Ascending aorta (tissue), 2 donors: ENCODE data around the gene TPK1. TPM values are rescaled to one million over a fixed set of nuclear protein-coding genes. Genes with fewer than 3 reads are reported as not detected.

Experiments
- DNase-seq, 2 donors: peaks; one replicate each; pipeline ENCODE4 v3.0.0-alpha.2; 2019; ENCODE audit warnings: low spot score in 2 of 2
- H3K27ac ChIP-seq, 2 donors: fragments of 200-600 bp; sonication (generic); one replicate each; pipeline ENCODE4 v1.5.1; 2016 to 2017; ENCODE audit warnings: mild to moderate bottlenecking in 1 of 2
- H3K27me3 ChIP-seq: fragments of 200-600 bp; sonication (generic); one replicate; pipeline ENCODE4 v1.5.1; 2017
- H3K36me3 ChIP-seq, 2 donors: fragments of 200-600 bp; sonication (generic); one replicate each; pipeline ENCODE4 v1.5.1; 2016
- H3K4me1 ChIP-seq, 2 donors: fragments of 200-600 bp; sonication (generic); one replicate each; pipeline ENCODE4 v1.5.1; 2016 to 2017; ENCODE audit warnings: mild to moderate bottlenecking in 1 of 2
- H3K4me3 ChIP-seq, 2 donors: fragments of 200-600 bp; sonication (generic); one replicate each; pipeline ENCODE4 v1.5.1; 2016 to 2017; ENCODE audit warnings: mild to moderate bottlenecking in 1 of 2
- H3K9me3 ChIP-seq, 2 donors: fragments of 200-600 bp; sonication (generic); one replicate each; pipeline ENCODE4 v1.5.1; 2016
- intact Hi-C: fragments of 100-400 bp; cut with DNase I; formaldehyde crosslinking; loops from one replicate; pipeline ENCODE4 v1.15.1; 2023
- total RNA-seq: library from RNA; depleted of rRNA; stranded (reverse); fragments of >200 nt; gene quantifications from one replicate; pipeline ENCODE4 v1.1.0, GENCODE V29; 2016
- TF ChIP-seq, protein P1 (sequence below), 3 experiments: fragments of 200-600 bp in 2 of 3; fragments of 450-650 bp in 1 of 3; sonication (generic) in 2 of 3; IDR thresholded peaks; one replicate each; pipeline ENCODE4 v1.5.1; 2016 to 2019; ENCODE audit warnings: antibody characterized with exemption in 3 of 3, mild to moderate bottlenecking in 1 of 3, moderate library complexity in 1 of 3

Gene TPK1
- total RNA-seq, 1 donor from 2014 or later, result 3.7 TPM

- intact Hi-C loops, result no loop called here
- no peaks in the 10 kb centered on the region for H3K27me3 ChIP-seq
- TF ChIP-seq, protein P1, sequence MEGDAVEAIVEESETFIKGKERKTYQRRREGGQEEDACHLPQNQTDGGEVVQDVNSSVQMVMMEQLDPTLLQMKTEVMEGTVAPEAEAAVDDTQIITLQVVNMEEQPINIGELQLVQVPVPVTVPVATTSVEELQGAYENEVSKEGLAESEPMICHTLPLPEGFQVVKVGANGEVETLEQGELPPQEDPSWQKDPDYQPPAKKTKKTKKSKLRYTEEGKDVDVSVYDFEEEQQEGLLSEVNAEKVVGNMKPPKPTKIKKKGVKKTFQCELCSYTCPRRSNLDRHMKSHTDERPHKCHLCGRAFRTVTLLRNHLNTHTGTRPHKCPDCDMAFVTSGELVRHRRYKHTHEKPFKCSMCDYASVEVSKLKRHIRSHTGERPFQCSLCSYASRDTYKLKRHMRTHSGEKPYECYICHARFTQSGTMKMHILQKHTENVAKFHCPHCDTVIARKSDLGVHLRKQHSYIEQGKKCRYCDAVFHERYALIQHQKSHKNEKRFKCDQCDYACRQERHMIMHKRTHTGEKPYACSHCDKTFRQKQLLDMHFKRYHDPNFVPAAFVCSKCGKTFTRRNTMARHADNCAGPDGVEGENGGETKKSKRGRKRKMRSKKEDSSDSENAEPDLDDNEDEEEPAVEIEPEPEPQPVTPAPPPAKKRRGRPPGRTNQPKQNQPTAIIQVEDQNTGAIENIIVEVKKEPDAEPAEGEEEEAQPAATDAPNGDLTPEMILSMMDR (IDR thresholded peaks at IDR 0.05), result no peak
- H3K4me3 ChIP-seq, result no peak overlapping the region
- H3K27ac ChIP-seq, result no peak overlapping the region
- DNase-seq, result no peak
- H3K9me3 ChIP-seq, result no peaks in the 10 kb centered on the region
- H3K4me1 ChIP-seq, result peaks cover 0 to 7% of the 10 kb centered on the region in 2 donors
- H3K36me3 ChIP-seq, result no peaks in the 10 kb centered on the region
Measured at GRCh38 chr7:144723301-144723700, 112.6 kb downstream of the TPK1 start.

DNA sequence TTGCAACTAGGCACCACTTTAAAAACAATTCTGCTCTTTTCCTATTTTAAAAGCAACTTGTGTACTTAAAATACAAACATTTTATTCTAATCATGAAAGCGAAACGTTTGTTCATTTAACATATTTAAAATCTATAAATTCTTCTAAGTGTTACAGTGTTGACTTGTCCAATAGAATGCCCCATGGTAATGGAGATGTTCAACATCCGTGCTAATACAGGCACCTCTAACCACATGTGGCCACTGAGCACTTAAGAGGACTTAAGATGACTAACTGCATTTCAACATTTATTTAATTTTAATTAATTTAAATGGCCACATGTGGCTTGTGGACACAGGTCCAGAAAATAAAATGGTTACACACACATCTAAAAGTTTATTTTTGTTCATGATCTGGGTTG, 115.1 kb downstream of the TPK1 start:
- DNase-seq, result no peak
- Histone ChIP-seq H3K9me3 (no peaks in the 10 kb centered on the region), H3K27me3 (no peaks in the 10 kb centered on the region), H3K4me3 (no peak overlapping the region), H3K36me3 (no peaks in the 10 kb centered on the region), H3K27ac (no peak overlapping the region), H3K4me1 (no peaks in the 10 kb centered on the region)
- TF ChIP-seq, protein P1 (IDR thresholded peaks at IDR 0.05), result no peak
- intact Hi-C loops, result no loop called here

DNA sequence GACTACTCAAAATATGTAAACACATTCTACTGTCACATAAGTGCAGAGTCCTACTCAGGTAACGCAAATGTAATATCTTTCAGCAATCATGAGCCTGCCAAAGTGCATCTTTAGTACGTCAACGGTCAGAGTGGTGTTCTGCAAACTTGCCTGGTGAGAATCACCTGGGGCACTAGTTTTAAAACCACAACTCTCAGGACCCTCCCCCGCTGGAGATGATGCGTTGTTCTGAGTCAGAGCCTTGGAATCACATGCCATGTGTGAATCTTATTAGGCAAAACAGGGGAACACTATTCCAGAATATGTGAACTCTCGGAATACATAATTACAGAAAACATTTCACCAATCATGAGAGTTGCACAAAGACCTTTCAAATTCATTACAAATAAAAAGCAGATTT, 115.7 kb downstream of the TPK1 start:
- intact Hi-C loops, result no loop called here
- DNase-seq, result no peak
- no peaks in the 10 kb centered on the region for H3K27me3 ChIP-seq
- H3K36me3 ChIP-seq, result no peaks in the 10 kb centered on the region
- no peaks in the 10 kb centered on the region for H3K9me3 ChIP-seq
- no peak overlapping the region for H3K4me3 ChIP-seq
- H3K27ac ChIP-seq, result no peak overlapping the region
- TF ChIP-seq, protein P1 (IDR thresholded peaks at IDR 0.05), result no peak
- no peaks in the 10 kb centered on the region for H3K4me1 ChIP-seq

- Histone ChIP-seq H3K27ac (peak overlapping the region in 1 of 2 donors; percentile 3), H3K9me3 (no peaks in the 10 kb centered on the region), H3K4me1 (no peaks in the 10 kb centered on the region), H3K36me3 (no peaks in the 10 kb centered on the region), H3K27me3 (no peaks in the 10 kb centered on the region), H3K4me3 (no peak overlapping the region)
- TF ChIP-seq, protein P1 (IDR thresholded peaks at IDR 0.05), result no peak
- no peak for DNase-seq
- intact Hi-C loops, result no loop called here
Measured at GRCh38 chr7:144717720-144718119, 118.1 kb downstream of the TPK1 start.

DNA sequence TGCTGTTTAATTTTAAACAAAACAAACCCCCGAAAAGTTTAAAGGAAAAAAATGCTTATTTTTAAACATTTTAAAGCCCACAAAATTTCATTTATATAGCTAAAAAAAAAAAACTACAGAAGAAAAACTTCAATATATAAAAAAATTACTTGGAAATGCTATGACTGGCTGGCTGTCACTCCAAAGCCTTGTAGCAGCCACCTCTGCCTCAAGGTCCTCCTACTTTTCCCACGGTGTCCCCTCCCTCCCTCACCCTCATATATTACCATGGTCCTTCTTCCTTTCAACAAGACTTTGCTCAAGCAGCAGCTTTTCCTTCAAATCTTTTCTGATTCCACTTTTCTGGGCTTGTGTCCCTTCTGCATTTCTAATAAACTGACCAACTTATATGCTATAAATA, 122.0 kb downstream of the TPK1 start:
- no peaks in the 10 kb centered on the region for H3K36me3 ChIP-seq
- H3K27me3 ChIP-seq, result no peaks in the 10 kb centered on the region
- H3K4me1 ChIP-seq, result no peaks in the 10 kb centered on the region
- no peak for DNase-seq
- TF ChIP-seq, protein P1 (IDR thresholded peaks at IDR 0.05), result no peak
- H3K27ac ChIP-seq, result no peak overlapping the region
- no peaks in the 10 kb centered on the region for H3K9me3 ChIP-seq
- H3K4me3 ChIP-seq, result no peak overlapping the region
- intact Hi-C loops, result no loop called here

DNA sequence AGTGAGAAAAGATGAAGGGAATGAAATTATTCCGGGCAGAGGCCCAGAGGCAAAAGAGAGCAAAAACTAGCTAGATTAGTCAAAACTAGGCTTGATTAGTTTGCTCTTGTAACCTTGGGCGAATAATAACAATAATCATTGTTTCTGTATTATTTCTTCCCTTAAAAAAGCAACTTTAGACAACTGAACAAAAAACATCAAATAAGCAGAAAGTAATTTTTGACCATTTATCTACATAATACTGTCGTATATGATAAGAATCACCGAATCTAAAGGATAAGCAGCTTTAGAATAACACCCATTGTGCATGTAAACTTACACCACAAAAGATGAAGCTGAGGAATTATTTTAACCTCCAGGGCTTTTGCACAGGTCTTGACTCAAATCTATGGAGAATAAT, 125.1 kb downstream of the TPK1 start:
- intact Hi-C loops, result no loop called here
- Histone ChIP-seq H3K4me1 (no peaks in the 10 kb centered on the region), H3K27me3 (no peaks in the 10 kb centered on the region)

More for the DNA sequence above, 125.1 kb downstream of the TPK1 start:
- H3K9me3 ChIP-seq, result no peaks in the 10 kb centered on the region
- H3K27ac ChIP-seq, result no peak overlapping the region
- H3K36me3 ChIP-seq, result no peaks in the 10 kb centered on the region
- DNase-seq, result no peak
- H3K4me3 ChIP-seq, result no peak overlapping the region
- TF ChIP-seq, protein P1 (IDR thresholded peaks at IDR 0.05), result no peak
